Fibroblast of villous mesenchyme (primary cell): Measurements from ENCODE around the gene CBFA2T3. TPM values are rescaled to one million over a fixed set of nuclear protein-coding genes. Genes with fewer than 3 reads are reported as not detected.

ENCODE experiments used
- DNase-seq: peaks from one replicate; pipeline ENCODE4 v3.0.0-alpha.2; 2010; ENCODE audit warnings: low read depth
- H3K4me3 ChIP-seq: 2 replicates; pipeline ENCODE4 v1.5.1; 2011; ENCODE audit warnings: low read depth, mild to moderate bottlenecking, low read length
- CTCF ChIP-seq: IDR thresholded peaks from 2 replicates; pipeline ENCODE4 v1.5.1; 2012; ENCODE audit warnings: low read depth, mild to moderate bottlenecking, low read length; ENCODE audit not compliant: insufficient read depth
- total RNA-seq: library from RNA; depleted of rRNA; stranded (reverse); fragments of >200 nt; gene quantifications from 2 replicates; pipeline ENCODE4 v1.2.3, GENCODE V29; 2012

Gene CBFA2T3
- total RNA-seq, 1 donor = not detected

DNA sequence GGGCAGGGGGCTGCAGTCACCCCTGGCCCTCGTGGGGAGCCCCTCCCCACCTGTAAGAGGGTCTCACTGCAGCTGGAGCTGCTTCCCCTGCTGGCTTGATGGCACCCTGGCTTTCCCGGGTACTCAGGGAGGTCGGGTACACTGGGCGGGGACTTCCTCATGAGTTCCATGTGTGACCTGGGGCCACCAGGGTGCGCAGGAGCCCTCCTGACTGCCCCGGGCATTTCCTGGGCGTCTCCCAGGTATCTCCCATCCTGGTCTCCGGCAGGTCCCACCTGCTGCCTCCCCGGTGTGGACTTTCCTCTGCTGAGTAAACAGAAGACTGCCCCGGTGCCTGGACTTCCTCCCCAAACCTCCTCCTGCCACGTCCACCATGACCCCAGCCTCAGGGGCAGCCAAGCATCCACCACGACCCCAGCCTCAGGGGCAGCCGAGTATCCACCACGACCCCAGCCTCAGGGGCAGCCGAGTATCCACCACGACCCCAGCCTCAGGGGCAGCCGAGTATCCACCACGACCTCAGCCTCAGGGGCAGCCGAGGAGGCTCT is 40.9 kb downstream of the CBFA2T3 start:
- no peak for TF ChIP-seq CTCF

GRCh38 chr16:88934066-88934667 is 42.8 kb downstream of the CBFA2T3 start:
- TF ChIP-seq CTCF = no peak
- no peak overlapping the region for H3K4me3 ChIP-seq
- DNase-seq = no peak

More for the DNA sequence above, 40.9 kb downstream of the CBFA2T3 start:
- H3K4me3 ChIP-seq = no peak overlapping the region
- no peak for DNase-seq

GRCh38 chr16:88932929-88933328 is 44.1 kb downstream of the CBFA2T3 start:
- TF ChIP-seq CTCF = no peak
- DNase-seq = no peak

GRCh38 chr16:88931936-88932335 is 45.1 kb downstream of the CBFA2T3 start:
- H3K4me3 ChIP-seq = no peak overlapping the region
- TF ChIP-seq CTCF = no peak
- DNase-seq = no peak

More at GRCh38 chr16:88932929-88933328, 44.1 kb downstream of the CBFA2T3 start:
- H3K4me3 ChIP-seq = no peak overlapping the region

DNA sequence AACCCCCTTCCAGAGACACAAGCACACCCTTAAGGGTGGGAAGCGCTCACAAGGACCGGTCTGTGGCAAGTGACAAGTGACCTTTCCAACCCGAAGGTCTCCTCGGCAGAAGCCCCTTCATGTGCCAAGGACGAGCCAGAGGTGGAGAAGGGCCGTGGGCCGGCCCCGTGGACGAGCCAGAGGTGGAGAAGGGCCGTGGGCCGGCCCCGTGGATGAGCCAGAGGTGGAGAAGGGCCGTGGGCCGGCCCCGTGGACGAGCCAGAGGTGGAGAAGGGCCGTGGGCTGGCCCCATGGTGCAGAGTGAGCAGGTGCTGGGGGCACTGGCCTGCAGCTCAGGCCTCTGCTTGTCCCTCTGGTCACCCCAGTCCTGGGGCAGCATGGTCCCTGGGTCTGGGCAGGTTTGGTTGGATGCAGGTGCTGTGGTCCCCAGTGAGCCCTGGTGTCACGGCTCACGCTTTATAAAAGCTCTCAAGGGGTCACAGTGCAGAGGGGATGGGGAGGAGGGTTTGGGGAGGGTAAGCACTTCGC is 45.6 kb downstream of the CBFA2T3 start:
- H3K4me3 ChIP-seq = no peak overlapping the region
- DNase-seq = no peak
- TF ChIP-seq CTCF = no peak

DNA sequence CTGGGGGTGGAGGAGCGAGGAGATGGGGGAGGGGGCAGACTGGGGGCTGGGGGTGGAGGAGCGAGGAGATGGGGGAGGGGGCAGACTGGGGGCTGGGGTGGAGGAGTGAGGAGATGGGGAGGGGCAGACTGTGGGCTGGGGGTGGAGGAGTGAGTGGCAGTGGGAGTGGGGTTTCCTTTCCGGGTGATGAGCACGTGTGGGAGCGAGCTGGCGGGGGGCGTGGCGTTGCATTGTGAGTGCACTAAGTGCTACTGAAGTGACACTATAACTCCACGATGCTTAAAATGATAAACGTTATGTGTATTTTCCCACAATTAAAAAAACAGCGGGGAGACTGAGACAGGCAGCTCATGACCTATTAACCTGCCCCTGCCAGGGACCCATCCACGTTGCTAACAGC is 46.3 kb downstream of the CBFA2T3 start:
- TF ChIP-seq CTCF = no peak
- no peak for DNase-seq

More for the DNA sequence above, 46.3 kb downstream of the CBFA2T3 start:
- no peak overlapping the region for H3K4me3 ChIP-seq
